Colon (tissue), 2 donors: ENCODE measurements around the gene BORCS5.

Source experiments
- FAIRE-seq: peaks from 2 replicates; lab custom pipeline; 2012; peaks lifted over from hg19 to GRCh38; lab: Jason Lieb, UNC
- donor health status: control.
- donor health status: control.

The BORCS5 gene

GRCh38 chr12:12436831-12437345 is 80.0 kb downstream of the BORCS5 start:
- no peak for FAIRE-seq

GRCh38 chr12:12439636-12440035 is 82.8 kb downstream of the BORCS5 start:
- FAIRE-seq: no peak

GRCh38 chr12:12440784-12441428 is 84.0 kb downstream of the BORCS5 start:
- FAIRE-seq: no peak

- no peak for FAIRE-seq
These were observed 84.5 kb downstream of the BORCS5 start for GRCh38 chr12:12441429-12441807.

- FAIRE-seq: no peak
These were observed 85.1 kb downstream of the BORCS5 start for GRCh38 chr12:12441843-12442461.

- no peak for FAIRE-seq
These were observed 85.7 kb downstream of the BORCS5 start for GRCh38 chr12:12442548-12443071.

- no peak for FAIRE-seq
These were observed 86.6 kb downstream of the BORCS5 start for GRCh38 chr12:12443431-12443878.

GRCh38 chr12:12445165-12445881 is 88.4 kb downstream of the BORCS5 start:
- no peak for FAIRE-seq

GRCh38 chr12:12445882-12446181 is 89.0 kb downstream of the BORCS5 start:
- no peak for FAIRE-seq

GRCh38 chr12:12446786-12447185 is 89.9 kb downstream of the BORCS5 start:
- no peak for FAIRE-seq

- no peak for FAIRE-seq
These were observed 90.4 kb downstream of the BORCS5 start for GRCh38 chr12:12447236-12447635.

GRCh38 chr12:12447837-12448236 is 91.0 kb downstream of the BORCS5 start:
- no peak for FAIRE-seq

- FAIRE-seq: no peak
These were observed 92.7 kb downstream of the BORCS5 start for GRCh38 chr12:12449533-12450025.

GRCh38 chr12:12450043-12450471 is 93.2 kb downstream of the BORCS5 start:
- no peak for FAIRE-seq

GRCh38 chr12:12451098-12451497 is 94.2 kb downstream of the BORCS5 start:
- peak; percentile 75 for FAIRE-seq

- FAIRE-seq: no peak
These were observed 95.5 kb downstream of the BORCS5 start for GRCh38 chr12:12452326-12452902.

- no peak for FAIRE-seq
These were observed 96.8 kb downstream of the BORCS5 start for GRCh38 chr12:12453635-12454034.

- no peak for FAIRE-seq
These were observed 97.4 kb downstream of the BORCS5 start for GRCh38 chr12:12454315-12454714.

- no peak for FAIRE-seq
These were observed 99.8 kb downstream of the BORCS5 start for GRCh38 chr12:12456637-12457036.

GRCh38 chr12:12460935-12461922 is 104.4 kb downstream of the BORCS5 start:
- FAIRE-seq: no peak

GRCh38 chr12:12461923-12462315 is 105.0 kb downstream of the BORCS5 start:
- no peak for FAIRE-seq
